GM21786 (cell line): Measurements from ENCODE around the gene PNCK.
"Not testable (repeated sequence)": the region's sequence is repeated elsewhere in the genome, so short reads cannot be mapped to it uniquely, and the experiment has no call there.

ENCODE experiments used
- ATAC-seq: cut with Tn5 transposase; IDR thresholded peaks from one replicate; pipeline ENCODE4 v1.9.1; 2021; ENCODE audit not compliant: unreplicated experiment

The PNCK gene

GRCh38 chrX:153699210-153699783, 25.7 kb upstream of the PNCK start:
- ATAC-seq = not testable (repeated sequence)

- ATAC-seq = no peak
These were observed 24.6 kb upstream of the PNCK start for GRCh38 chrX:153697924-153698865.

GRCh38 chrX:153696986-153697722, 23.5 kb upstream of the PNCK start:
- not testable (repeated sequence) for ATAC-seq

DNA sequence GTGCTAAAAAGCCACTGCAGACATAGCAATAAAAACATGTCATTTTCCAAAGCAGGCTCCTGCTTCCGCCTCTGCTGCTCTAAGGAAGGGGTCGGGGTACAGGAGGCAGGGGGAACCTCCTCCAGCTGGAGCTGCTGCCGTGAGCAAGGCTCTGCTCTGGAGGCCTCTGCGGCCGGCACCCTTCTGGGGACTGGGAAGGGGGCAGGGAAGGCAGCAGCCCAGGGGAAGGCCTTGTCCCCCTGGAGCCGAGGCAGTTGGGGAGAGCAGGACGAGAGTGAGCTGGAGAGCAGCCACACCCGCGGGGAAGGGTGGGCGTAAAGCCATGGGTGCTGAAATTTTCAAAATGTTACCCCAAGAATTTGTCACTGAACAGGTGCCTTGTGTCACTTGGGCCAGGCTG, 22.9 kb upstream of the PNCK start:
- ATAC-seq = not testable (repeated sequence)

DNA sequence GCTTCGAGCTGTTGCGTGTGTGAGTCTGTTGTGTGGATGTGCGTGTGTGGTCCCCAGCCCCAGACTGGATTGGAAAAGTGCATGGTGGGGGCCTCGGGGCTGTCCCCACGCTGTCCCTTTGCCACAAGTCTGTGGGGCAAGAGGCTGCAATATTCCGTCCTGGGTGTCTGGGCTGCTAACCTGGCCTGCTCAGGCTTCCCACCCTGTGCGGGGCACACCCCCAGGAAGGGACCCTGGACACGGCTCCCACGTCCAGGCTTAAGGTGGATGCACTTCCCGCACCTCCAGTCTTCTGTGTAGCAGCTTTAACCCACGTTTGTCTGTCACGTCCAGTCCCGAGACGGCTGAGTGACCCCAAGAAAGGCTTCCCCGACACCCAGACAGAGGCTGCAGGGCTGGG, 22.5 kb upstream of the PNCK start:
- ATAC-seq = no peak

GRCh38 chrX:153694687-153695270, 21.2 kb upstream of the PNCK start:
- ATAC-seq = no peak

DNA sequence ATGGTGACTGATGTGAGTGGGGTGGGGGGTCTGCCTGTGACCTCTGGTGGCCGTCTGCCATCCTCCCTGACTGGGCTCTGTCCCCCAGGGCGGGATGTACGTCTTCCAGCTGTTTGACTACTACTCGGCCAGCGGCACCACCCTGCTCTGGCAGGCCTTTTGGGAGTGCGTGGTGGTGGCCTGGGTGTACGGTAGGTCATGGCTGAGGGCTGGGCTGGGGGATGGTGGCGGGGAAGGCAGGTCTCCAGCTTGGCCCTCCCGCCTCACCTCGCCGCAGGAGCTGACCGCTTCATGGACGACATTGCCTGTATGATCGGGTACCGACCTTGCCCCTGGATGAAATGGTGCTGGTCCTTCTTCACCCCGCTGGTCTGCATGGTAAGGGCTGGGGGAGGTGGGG, 20.6 kb upstream of the PNCK start:
- not testable (repeated sequence) for ATAC-seq

- ATAC-seq = no peak
These were observed 19.8 kb upstream of the PNCK start for GRCh38 chrX:153693216-153694086.

DNA sequence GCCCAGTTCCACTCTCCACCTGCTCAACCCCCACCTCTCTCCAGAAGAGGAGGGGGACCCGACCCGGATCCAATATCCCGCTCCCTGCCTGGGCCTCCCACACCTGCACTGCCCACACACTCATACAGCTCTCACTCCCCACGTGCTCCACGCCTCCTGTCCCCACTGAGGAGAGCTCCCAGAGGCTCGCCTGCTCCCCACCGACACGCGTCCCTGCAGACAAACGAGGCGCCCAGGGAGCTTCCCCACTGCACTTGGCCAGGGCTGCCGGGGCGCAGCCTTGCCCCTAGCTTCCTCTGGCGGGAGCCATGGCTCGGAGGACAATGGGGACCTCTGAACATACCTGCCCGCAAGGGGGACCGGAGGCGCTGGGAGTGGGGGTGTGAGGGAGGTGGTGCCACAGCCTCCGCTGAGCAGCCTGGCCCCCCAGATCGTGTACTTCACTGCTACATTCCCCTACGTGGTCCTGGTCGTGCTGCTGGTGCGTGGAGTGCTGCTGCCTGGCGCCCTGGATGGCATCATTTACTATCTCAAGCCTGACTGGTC, 19.1 kb upstream of the PNCK start:
- ATAC-seq = no peak

- ATAC-seq = no peak
These were observed 18.4 kb upstream of the PNCK start for GRCh38 chrX:153692003-153692402.

DNA sequence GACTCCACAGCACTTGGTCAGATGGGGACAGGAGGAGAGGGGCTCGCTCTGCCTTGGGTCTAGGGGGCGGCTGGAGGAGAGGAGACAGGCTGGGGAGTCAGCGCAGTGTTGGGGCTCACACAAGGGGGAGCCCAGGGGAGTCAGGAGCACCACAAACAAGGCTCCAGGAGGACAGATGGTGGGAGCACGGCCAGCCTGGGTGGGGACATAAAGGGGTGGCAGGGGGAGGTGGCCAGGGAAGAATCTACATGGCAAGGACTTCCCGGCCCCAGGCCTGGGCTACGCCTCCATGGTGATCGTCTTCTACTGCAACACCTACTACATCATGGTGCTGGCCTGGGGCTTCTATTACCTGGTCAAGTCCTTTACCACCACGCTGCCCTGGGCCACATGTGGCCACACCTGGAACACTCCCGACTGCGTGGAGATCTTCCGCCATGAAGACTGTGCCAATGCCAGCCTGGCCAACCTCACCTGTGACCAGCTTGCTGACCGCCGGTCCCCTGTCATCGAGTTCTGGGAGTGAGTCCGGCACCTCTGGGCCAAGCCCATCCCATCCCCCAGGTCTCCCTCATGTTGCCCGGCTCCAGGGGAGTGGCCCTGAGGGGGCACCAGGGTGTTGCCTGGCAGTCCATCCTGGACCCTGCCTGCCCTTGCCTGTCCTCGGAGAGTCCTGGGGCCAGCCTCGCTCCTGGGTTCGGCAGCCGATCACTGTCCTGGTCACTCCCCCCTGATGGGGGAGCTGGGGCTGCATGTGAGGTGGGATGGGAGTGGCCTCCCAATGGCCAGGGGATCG, 17.6 kb upstream of the PNCK start:
- not testable (repeated sequence) for ATAC-seq

DNA sequence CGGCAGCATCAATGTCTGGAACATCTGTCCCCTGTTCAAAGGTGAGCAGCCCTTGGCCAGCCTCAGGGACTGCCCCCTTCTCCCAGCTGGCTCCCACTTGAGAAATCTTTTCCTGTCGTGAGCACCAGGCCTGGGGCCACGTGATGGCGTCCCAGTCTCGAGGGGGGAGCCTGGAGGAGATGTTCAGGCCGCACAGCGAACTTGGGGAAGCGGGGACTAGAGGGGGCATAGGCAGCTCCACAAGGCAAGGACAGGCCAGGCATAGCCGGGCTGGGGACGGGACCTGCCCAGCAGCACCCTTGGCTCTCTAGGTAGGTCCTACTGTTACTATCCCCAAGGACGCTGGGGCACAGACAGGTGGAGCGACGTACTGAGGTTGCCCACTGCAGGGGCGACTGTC, 16.9 kb upstream of the PNCK start:
- ATAC-seq = no peak

DNA sequence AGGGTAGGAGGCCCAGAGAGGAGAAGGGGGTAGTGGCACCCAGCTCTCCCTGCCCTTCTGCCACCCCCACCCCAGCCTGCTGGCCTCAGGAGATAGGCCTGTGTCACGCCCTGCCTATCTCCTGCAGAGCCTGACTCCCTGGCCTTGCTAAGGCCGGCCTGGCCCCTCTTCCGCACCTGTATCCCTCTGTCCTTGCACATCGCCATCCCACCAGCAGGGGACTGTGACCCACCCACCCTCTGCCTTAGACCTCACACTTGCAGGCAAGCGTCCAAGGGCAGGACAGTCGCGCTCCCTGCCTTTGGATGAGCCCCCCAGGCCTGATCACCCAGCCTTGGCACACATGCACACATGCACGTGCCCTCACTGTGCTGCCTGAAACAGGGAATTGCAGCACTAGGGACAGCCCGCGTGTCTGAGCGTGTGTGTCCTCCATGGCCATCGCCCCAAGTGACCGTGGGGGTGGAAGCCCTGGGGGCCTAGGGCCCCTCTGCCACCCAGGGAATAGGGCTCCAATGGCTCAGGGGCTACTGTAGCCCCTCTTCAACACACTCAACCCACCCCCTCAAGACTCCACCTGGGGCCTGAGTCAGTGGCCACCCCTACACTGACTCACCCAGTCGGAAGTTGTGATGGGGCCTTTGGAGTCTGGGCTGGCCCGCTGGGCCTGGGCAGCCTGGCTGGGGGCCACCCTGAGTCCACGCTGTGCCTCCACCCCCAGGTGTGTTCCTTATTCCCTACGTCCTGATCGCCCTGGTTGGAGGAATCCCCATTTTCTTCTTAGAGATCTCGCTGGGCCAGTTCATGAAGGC, 16.2 kb upstream of the PNCK start:
- no peak for ATAC-seq

DNA sequence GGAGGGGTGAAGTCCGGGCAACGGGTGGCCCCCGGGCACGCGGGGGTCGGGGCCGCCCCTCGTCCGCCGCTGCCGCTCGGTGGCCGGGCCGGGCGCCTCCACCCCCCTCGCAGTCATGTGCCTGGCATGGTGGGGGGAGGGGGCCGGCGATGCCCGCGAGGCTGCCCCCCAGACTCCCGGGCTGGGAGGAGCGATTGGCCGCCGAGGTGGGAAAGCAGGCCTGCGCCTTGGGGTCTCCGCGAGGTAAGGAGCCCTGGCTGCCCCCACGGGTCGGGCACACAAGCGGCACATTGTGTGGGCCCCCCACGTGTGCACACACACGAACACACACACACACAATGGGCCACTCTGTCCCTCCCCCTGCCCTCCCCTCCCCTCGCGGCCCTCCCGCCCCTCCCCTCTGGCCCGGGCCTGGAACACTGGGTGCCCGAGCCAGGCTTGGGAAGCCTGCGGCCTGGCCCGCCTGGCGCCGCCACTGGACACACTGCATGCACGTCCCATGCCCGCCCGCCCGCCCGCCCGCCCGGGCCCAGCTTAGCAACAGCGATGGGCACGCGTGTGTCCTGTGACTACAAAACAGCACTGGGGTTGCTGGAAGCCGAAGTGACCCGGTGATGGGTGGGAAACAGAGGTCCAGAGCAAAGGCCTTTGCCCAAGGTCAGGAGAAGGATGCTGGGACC, 15.4 kb upstream of the PNCK start:
- no peak for ATAC-seq

DNA sequence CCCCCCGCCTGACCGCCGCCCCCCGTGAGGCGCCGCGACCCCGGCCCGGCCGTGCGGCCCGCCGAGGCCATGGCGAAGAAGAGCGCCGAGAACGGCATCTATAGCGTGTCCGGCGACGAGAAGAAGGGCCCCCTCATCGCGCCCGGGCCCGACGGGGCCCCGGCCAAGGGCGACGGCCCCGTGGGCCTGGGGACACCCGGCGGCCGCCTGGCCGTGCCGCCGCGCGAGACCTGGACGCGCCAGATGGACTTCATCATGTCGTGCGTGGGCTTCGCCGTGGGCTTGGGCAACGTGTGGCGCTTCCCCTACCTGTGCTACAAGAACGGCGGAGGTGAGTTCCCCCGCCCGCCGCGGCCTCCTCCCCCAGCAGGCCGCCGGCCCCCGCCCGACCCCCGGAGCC, 14.9 kb upstream of the PNCK start:
- no peak for ATAC-seq

DNA sequence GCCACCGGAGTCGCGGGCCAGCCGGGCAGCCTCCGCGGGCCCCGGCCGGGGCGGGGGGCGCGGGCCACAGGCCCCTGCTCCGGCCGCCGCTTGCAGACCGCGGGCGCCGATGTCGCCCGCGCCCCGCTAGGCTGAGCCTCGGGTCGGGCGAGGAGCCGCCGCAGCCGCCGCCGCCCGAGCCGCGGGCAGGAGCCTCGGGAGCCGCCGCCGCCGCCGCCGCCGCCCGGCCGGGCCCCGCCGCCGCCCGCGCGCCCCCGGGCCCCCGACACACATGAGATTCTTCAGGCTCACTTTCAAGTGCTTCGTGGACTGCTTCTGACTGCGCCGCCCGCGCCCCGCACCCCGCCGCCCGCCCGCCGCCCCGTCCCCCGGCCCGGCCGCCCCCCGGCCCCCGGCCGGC, 14.5 kb upstream of the PNCK start:
- no peak for ATAC-seq

- no peak for ATAC-seq
These were observed 13.8 kb upstream of the PNCK start, which contains the start of gene SLC6A8 for GRCh38 chrX:153687121-153688039. Gene SLC6A8, plus strand, starts transcription at chrX:153687926. Its CDS starts 649 bp downstream, at chrX:153688575.
